ENCODE results near the gene FAT4. TPM values are rescaled to one million over a fixed set of nuclear protein-coding genes. Genes with fewer than 3 reads are reported as not detected.
A peak's percentile ranks its signal among the peaks of the same experiment; 100 is the strongest.

The FAT4 gene
- total RNA-seq, 1 donor from 2014 or later: 106 TPM

- peaks cover 55% of the 10 kb centered on the region for H3K4me1 Mint-ChIP-seq (ENCODE audit: unreplicated experiment)
- H3K27me3 Mint-ChIP-seq (ENCODE audit: unreplicated experiment): peaks cover 7% of the 10 kb centered on the region
- TF ChIP-seq CTCF (IDR thresholded peaks at IDR 0.05): no peak
- H3K9me3 Mint-ChIP-seq (ENCODE audit: unreplicated experiment): no peaks in the 10 kb centered on the region
- H3K4me3 Mint-ChIP-seq (ENCODE audit: unreplicated experiment): peak overlapping the region; percentile 98
- DNase-seq (ENCODE audit: extremely low spot score, unreplicated experiment): no peak
- H3K36me3 Mint-ChIP-seq (ENCODE audit: unreplicated experiment): peaks cover 50% of the 10 kb centered on the region
- H3K27ac Mint-ChIP-seq (ENCODE audit: unreplicated experiment): peak overlapping the region; percentile 90
These were observed 1.6 kb downstream of the FAT4 start for GRCh38 chr4:125316401-125316790.

- Mint-ChIP-seq H3K27ac (ENCODE audit: unreplicated experiment) (peak overlapping the region; percentile 90), H3K9me3 (ENCODE audit: unreplicated experiment) (no peaks in the 10 kb centered on the region), H3K36me3 (ENCODE audit: unreplicated experiment) (peaks cover 50% of the 10 kb centered on the region), H3K4me1 (ENCODE audit: unreplicated experiment) (peaks cover 61% of the 10 kb centered on the region), H3K27me3 (ENCODE audit: unreplicated experiment) (peaks cover 4% of the 10 kb centered on the region), H3K4me3 (ENCODE audit: unreplicated experiment) (peak overlapping the region; percentile 98)
- TF ChIP-seq CTCF (IDR thresholded peaks at IDR 0.05): peak; percentile 9
- no peak for DNase-seq (ENCODE audit: extremely low spot score, unreplicated experiment)
These were observed 2.2 kb downstream of the FAT4 start for GRCh38 chr4:125316791-125317524.

GRCh38 chr4:125317525-125317877 is 2.7 kb downstream of the FAT4 start:
- no peaks in the 10 kb centered on the region for H3K27me3 Mint-ChIP-seq (ENCODE audit: unreplicated experiment)

GRCh38 chr4:125319311-125319710 is 4.6 kb downstream of the FAT4 start:
- peaks cover 69% of the 10 kb centered on the region for H3K4me1 Mint-ChIP-seq (ENCODE audit: unreplicated experiment)
- no peak for DNase-seq (ENCODE audit: extremely low spot score, unreplicated experiment)
- peak overlapping the region; percentile 98 for H3K4me3 Mint-ChIP-seq (ENCODE audit: unreplicated experiment)
- TF ChIP-seq CTCF (IDR thresholded peaks at IDR 0.05): no peak
- no peaks in the 10 kb centered on the region for H3K9me3 Mint-ChIP-seq (ENCODE audit: unreplicated experiment)
- no peaks in the 10 kb centered on the region for H3K27me3 Mint-ChIP-seq (ENCODE audit: unreplicated experiment)
- peaks cover 55% of the 10 kb centered on the region for H3K36me3 Mint-ChIP-seq (ENCODE audit: unreplicated experiment)
- no peak overlapping the region for H3K27ac Mint-ChIP-seq (ENCODE audit: unreplicated experiment)

More at GRCh38 chr4:125317525-125317877, 2.7 kb downstream of the FAT4 start:
- DNase-seq (ENCODE audit: extremely low spot score, unreplicated experiment): no peak
- Mint-ChIP-seq H3K9me3 (ENCODE audit: unreplicated experiment) (no peaks in the 10 kb centered on the region), H3K4me3 (ENCODE audit: unreplicated experiment) (peak overlapping the region; percentile 98), H3K4me1 (ENCODE audit: unreplicated experiment) (peaks cover 66% of the 10 kb centered on the region), H3K36me3 (ENCODE audit: unreplicated experiment) (peaks cover 50% of the 10 kb centered on the region), H3K27ac (ENCODE audit: unreplicated experiment) (peak overlapping the region; percentile 56)
- peak; percentile 66 for TF ChIP-seq CTCF (IDR thresholded peaks at IDR 0.05)

GRCh38 chr4:125321709-125322365 is 7.1 kb downstream of the FAT4 start:
- H3K9me3 Mint-ChIP-seq (ENCODE audit: unreplicated experiment): no peaks in the 10 kb centered on the region
- peak overlapping the region; percentile 89 for H3K27ac Mint-ChIP-seq (ENCODE audit: unreplicated experiment)
- peak overlapping the region; percentile 76 for H3K4me3 Mint-ChIP-seq (ENCODE audit: unreplicated experiment)
- DNase-seq (ENCODE audit: extremely low spot score, unreplicated experiment): no peak
- H3K27me3 Mint-ChIP-seq (ENCODE audit: unreplicated experiment): no peaks in the 10 kb centered on the region
- peaks cover 59% of the 10 kb centered on the region for H3K36me3 Mint-ChIP-seq (ENCODE audit: unreplicated experiment)
- peaks cover 82% of the 10 kb centered on the region for H3K4me1 Mint-ChIP-seq (ENCODE audit: unreplicated experiment)
- no peak for TF ChIP-seq CTCF (IDR thresholded peaks at IDR 0.05)

Data from osteocyte (in vitro differentiated cells).